Measurements from ENCODE around the gene FAM13A.
A peak's percentile ranks its signal among the peaks of the same experiment; 100 is the strongest.
"Not testable (repeated sequence)": the region's sequence is repeated elsewhere in the genome, so short reads cannot be mapped to it uniquely, and the experiment has no call there.

Gene FAM13A

DNA sequence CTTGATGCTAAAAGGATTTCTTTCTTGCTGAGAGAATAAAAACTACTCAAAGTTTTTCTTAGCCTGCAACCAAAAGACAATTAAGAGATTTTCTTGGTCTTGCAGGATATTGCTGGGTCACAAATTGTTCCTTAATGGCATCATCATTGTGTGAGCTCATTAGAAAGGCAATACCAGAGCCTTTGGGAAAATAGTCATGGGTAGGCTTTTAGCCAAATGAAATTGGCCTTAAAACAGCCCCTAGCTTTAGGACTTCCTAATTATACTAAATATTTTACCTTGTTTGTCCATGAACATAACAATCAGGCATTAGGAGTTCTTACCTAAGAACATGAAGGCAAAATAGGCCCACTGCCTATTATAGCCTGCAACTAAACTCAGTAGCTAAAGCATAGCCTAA is 10.4 kb upstream of the FAM13A start:
- no peak overlapping the region for H3K9ac ChIP-seq (ENCODE audit: low read depth, low read length)
- no peak overlapping the region for H3K27ac ChIP-seq (ENCODE audit: low read length)
- no peak overlapping the region for H3K4me3 ChIP-seq (ENCODE audit: low read length)
- no peaks in the 10 kb centered on the region for H3K36me3 ChIP-seq (ENCODE audit: insufficient read depth, low read depth, low read length)
- H3K9me3 ChIP-seq (ENCODE audit: insufficient read depth, low read depth, low read length) = peaks cover 12% of the 10 kb centered on the region
- no peaks in the 10 kb centered on the region for H3K4me1 ChIP-seq (ENCODE audit: insufficient read depth, low read length)
- no peaks in the 10 kb centered on the region for H3K27me3 ChIP-seq (ENCODE audit: insufficient read depth, low read length)

DNA sequence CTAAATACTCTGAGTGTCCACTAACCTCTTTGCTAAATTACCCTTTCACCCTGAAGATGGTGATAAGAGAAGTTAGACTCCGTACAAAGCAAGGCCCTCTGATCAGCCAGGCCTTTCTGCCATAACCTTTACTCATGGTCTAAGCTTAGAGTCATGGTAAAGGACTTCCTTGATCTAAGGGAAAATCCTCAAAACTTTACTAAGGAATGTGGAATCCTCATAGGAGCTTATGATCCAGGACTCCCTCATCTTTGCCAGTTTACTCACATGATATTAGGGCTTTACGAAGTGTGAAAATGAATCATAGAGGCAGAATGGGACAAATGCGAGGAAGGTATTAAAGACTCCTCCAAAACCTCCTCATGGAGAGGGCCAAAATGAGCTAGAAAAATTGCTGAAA is 7.9 kb upstream of the FAM13A start:
- H3K9me3 ChIP-seq (ENCODE audit: insufficient read depth, low read depth, low read length) = peaks cover 12% of the 10 kb centered on the region
- no peak overlapping the region for H3K9ac ChIP-seq (ENCODE audit: low read depth, low read length)
- no peak overlapping the region for H3K27ac ChIP-seq (ENCODE audit: low read length)
- no peaks in the 10 kb centered on the region for H3K4me1 ChIP-seq (ENCODE audit: insufficient read depth, low read length)
- no peaks in the 10 kb centered on the region for H3K36me3 ChIP-seq (ENCODE audit: insufficient read depth, low read depth, low read length)
- no peaks in the 10 kb centered on the region for H3K27me3 ChIP-seq (ENCODE audit: insufficient read depth, low read length)
- no peak overlapping the region for H3K4me3 ChIP-seq (ENCODE audit: low read length)

DNA sequence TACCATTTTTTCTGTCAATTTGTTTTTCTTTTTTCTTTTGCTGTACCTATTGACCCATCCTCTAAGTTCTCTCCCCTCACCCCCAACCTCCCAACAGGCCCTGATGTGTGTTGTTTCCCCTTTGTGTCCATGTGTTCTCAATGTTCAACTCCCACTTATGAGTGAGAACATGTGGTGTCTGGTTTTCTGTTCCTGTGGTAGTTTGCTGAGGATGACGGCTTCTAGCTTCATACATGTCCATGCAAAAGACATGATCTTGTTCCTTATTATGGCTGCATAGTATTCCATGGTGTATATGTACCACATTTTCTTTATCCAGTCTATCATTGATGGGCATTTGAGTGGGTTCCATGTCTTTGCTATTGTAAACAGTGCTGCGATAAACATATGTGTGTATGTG is 859 bp upstream of the FAM13A start:
- H3K27me3 ChIP-seq (ENCODE audit: insufficient read depth, low read length); H3K9me3 ChIP-seq (ENCODE audit: insufficient read depth, low read depth, low read length); H3K27ac ChIP-seq (ENCODE audit: low read length); H3K4me3 ChIP-seq (ENCODE audit: low read length); H3K9ac ChIP-seq (ENCODE audit: low read depth, low read length); H3K36me3 ChIP-seq (ENCODE audit: insufficient read depth, low read depth, low read length): not testable (repeated sequence)
- peaks cover 18% of the 10 kb centered on the region for H3K4me1 ChIP-seq (ENCODE audit: insufficient read depth, low read length)

DNA sequence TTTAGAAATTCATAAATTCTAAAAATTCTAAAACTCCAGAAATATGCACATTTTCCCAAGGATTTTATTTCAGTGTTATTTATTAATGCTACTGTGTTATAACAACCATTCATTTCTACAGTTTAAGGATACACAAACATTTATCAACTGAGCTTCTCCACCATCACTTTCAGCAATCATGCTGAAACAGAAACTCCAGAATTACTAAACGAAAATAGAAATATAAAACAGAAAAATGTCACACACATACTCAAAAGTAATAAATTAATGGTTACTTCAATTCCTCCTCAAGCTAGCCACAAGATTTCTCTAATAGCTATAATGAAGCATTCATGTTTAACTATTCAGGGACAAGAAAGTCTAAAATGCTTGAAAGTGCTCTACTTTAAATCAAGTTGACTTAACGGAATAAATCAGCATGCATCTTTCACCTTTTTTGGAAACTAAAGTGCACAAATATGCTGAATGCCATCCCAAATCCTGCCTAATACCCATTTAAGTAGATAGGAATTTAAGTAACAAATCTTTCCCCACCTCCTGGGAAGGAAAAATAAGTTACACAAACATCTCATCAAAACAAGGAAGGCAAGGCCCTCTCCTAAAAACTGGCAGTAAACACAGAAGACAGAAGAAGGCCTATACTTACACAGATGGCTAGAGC is 563 bp downstream of the FAM13A start:
- H3K27ac ChIP-seq (ENCODE audit: low read length) = peak overlapping the region; percentile 67
- H3K27me3 ChIP-seq (ENCODE audit: insufficient read depth, low read length) = no peaks in the 10 kb centered on the region
- H3K9ac ChIP-seq (ENCODE audit: low read depth, low read length) = peak overlapping the region; percentile 83
- H3K4me1 ChIP-seq (ENCODE audit: insufficient read depth, low read length) = peaks cover 21% of the 10 kb centered on the region
- H3K9me3 ChIP-seq (ENCODE audit: insufficient read depth, low read depth, low read length) = no peaks in the 10 kb centered on the region
- no peaks in the 10 kb centered on the region for H3K36me3 ChIP-seq (ENCODE audit: insufficient read depth, low read depth, low read length)
- H3K4me3 ChIP-seq (ENCODE audit: low read length) = peak overlapping the region; percentile 83

DNA sequence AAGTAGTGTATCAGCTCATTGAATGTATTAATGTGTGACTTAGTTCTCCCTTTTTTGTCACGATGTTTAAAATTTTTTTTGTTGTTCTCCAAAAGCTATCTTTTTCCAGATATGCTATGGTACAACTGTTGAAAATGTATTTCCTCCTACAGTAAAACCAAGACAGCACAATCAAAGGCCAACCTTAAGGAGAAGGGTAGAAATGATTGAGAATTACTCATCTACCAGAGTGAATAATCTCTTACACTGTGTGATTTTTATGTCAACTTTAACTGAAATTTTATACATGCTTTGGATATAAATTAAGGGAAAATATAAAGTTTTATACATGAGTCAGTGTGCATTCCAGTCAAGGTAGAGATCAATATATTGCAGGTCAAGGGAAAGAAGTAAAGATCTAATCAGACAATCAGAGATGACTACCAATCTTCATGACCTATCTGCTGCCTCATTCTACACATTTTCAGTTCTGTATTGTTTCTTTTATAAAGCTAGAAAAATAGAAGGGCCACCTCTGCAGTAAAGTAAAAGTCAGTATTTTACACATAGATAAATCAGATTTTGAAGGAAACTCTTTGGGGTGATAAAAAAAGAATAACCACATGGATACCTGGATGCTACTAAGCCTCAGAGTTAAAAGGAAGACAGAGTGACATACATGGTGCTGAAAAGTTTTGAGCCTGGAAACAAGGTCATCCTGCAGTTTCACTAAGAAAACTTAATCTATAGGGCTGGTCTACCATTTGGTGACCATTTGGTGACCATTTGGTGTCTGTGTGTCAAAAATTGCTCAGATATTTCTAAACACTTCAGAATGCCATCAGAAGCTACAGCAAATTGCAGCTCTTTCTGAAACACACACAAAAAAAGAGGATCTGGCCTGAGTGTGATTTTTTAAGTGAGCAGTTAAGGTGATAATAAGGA is 1.6 kb downstream of the FAM13A start:
- Histone ChIP-seq H3K9me3 (ENCODE audit: insufficient read depth, low read depth, low read length) (no peaks in the 10 kb centered on the region), H3K27me3 (ENCODE audit: insufficient read depth, low read length) (no peaks in the 10 kb centered on the region), H3K4me3 (ENCODE audit: low read length) (peak overlapping the region; percentile 83), H3K36me3 (ENCODE audit: insufficient read depth, low read depth, low read length) (no peaks in the 10 kb centered on the region), H3K9ac (ENCODE audit: low read depth, low read length) (peak overlapping the region; percentile 83; the same call in 1 of the 2 replicates), H3K4me1 (ENCODE audit: insufficient read depth, low read length) (peaks cover 21% of the 10 kb centered on the region), H3K27ac (ENCODE audit: low read length) (no peak overlapping the region)

DNA sequence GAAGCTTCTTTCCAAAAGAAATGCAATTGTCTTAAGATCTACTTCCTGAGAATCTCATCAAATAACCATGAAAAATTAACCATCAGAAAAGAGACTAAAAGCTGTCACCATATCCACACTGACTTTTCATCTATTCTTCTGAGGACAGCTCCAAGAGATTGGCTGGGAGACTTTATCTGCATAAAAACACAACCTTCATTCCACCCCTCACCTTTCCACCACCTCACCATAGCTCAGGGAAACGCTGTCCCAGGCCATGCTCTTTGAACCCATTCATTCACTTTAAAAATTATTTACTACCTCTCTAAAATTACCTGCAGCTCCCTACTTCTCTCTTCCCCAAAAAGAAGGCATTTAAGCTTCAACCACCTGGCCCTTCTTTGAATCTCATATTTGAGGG is 2.4 kb downstream of the FAM13A start:
- Histone ChIP-seq H3K36me3 (ENCODE audit: insufficient read depth, low read depth, low read length) (no peaks in the 10 kb centered on the region), H3K27ac (ENCODE audit: low read length) (no peak overlapping the region), H3K9ac (ENCODE audit: low read depth, low read length) (peak overlapping the region; percentile 83; the same call in 1 of the 2 replicates), H3K27me3 (ENCODE audit: insufficient read depth, low read length) (no peaks in the 10 kb centered on the region), H3K4me1 (ENCODE audit: insufficient read depth, low read length) (peaks cover 21% of the 10 kb centered on the region), H3K9me3 (ENCODE audit: insufficient read depth, low read depth, low read length) (no peaks in the 10 kb centered on the region), H3K4me3 (ENCODE audit: low read length) (peak overlapping the region; percentile 83)

DNA sequence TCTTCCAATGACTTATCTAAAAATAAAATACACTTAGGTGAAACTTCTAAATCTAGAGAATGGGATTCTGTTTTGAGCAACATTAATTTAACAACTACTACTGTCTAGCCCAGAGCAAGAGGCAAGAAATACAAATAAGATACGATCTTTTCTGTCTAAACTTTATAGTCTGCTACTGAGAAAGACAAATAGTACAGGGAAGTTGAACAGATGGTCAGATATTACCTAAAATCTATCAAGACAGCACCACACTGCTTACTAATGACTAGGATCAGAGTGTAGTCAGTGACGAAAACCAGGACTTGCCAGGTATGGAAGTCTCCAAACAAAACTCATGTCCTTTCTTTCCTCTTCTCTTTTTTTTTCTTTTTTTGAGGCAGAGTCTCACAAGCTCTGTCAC is 7.1 kb downstream of the FAM13A start:
- no peak overlapping the region for H3K9ac ChIP-seq (ENCODE audit: low read depth, low read length)
- H3K27me3 ChIP-seq (ENCODE audit: insufficient read depth, low read length) = no peaks in the 10 kb centered on the region
- H3K4me3 ChIP-seq (ENCODE audit: low read length) = no peak overlapping the region
- H3K4me1 ChIP-seq (ENCODE audit: insufficient read depth, low read length) = peaks cover 18% of the 10 kb centered on the region
- H3K27ac ChIP-seq (ENCODE audit: low read length) = no peak overlapping the region
- H3K9me3 ChIP-seq (ENCODE audit: insufficient read depth, low read depth, low read length) = no peaks in the 10 kb centered on the region
- H3K36me3 ChIP-seq (ENCODE audit: insufficient read depth, low read depth, low read length) = no peaks in the 10 kb centered on the region

DNA sequence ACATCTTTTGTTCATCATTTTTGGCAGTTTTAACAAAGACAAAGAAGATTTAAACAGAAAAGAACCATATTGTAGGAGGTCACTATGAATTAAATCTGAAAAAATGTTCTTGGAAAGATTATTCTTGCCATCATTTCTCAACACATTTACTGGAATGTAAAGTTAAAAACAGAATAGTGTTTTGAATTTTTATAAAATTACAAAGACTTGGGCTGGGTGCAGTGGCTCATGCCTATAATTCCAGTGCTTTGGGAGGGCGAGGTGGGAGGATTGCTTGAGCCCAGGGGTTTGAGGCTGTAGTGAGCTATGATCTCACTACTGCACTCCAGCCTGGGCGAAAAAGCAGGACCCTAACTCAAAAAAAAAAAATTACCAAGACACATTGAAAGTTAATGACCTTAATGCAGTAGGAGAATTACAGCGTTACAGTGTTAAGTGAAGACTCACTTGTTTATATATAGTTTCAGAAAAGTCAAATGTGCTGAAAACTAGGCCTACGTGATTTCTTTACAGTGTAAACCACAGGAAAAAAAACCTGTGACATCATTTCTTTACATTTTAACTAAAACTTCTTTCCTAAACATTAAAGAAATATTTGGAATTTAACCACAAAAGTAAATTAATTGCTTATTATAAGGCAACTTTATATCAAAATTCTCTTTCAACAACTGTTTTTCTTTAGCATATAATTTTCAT is 7.9 kb downstream of the FAM13A start:
- H3K27ac ChIP-seq (ENCODE audit: low read length) = no peak overlapping the region
- no peaks in the 10 kb centered on the region for H3K9me3 ChIP-seq (ENCODE audit: insufficient read depth, low read depth, low read length)
- H3K4me3 ChIP-seq (ENCODE audit: low read length) = no peak overlapping the region
- peaks cover 10% of the 10 kb centered on the region for H3K4me1 ChIP-seq (ENCODE audit: insufficient read depth, low read length)
- no peak overlapping the region for H3K9ac ChIP-seq (ENCODE audit: low read depth, low read length)
- no peaks in the 10 kb centered on the region for H3K27me3 ChIP-seq (ENCODE audit: insufficient read depth, low read length)
- no peaks in the 10 kb centered on the region for H3K36me3 ChIP-seq (ENCODE audit: insufficient read depth, low read depth, low read length)

DNA sequence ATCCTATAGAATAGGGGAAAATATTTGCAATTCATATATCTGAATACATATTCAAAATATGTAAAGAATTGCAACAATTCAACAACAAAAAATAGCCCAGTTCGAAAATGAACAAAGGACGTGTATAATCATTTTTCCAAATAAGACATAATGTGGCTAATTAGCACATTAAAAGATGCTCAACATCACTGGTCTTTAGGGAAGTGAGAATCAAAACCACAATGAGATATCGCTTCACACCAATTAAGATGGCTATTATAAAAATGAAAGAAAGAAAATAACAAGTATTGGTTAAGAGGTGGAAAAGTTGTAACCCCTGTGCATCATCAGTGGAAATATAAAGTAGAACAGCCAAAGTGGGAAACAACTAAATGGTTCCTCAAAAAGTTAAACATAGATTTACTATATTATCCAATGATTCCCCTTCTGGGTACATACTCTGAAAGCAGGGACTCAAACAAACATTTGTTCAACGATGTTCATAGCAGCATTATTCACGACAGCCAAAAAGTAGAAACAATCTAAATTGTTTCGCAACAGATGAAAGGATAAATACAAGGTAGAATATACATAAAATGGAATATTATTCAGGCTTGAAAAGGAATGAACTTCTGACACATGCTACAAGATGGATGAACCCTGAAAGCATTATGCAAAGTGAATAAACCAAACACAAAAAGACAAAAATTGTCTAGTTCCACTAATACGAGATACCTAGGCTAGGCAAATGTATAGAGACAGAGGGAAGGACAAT is 12.7 kb downstream of the FAM13A start:
- Histone ChIP-seq H3K27ac (ENCODE audit: low read length) (no peak overlapping the region), H3K27me3 (ENCODE audit: insufficient read depth, low read length) (no peaks in the 10 kb centered on the region), H3K9ac (ENCODE audit: low read depth, low read length) (no peak overlapping the region), H3K9me3 (ENCODE audit: insufficient read depth, low read depth, low read length) (no peaks in the 10 kb centered on the region), H3K36me3 (ENCODE audit: insufficient read depth, low read depth, low read length) (no peaks in the 10 kb centered on the region), H3K4me3 (ENCODE audit: low read length) (no peak overlapping the region), H3K4me1 (ENCODE audit: insufficient read depth, low read length) (no peaks in the 10 kb centered on the region)

DNA sequence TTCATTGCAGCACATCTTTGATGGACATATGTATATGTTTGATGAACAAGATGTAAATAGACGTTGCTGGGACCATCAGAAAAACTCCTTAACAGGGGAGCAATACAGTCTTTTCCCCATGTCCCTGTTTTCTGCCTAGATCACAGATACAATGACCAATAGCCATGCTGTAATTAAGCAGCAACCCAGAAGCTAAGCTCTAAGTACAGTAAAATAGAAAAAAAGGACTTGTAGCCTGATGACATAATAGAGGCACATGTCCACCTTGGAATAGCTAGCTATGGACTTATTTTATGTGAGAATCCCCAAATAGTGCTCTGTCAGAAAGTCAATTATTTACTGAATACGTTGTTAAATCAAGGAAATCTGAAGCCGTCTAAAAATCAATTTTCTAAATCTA is 14.9 kb downstream of the FAM13A start:
- Histone ChIP-seq H3K4me3 (ENCODE audit: low read length) (no peak overlapping the region), H3K9me3 (ENCODE audit: insufficient read depth, low read depth, low read length) (peaks cover 6% of the 10 kb centered on the region), H3K27ac (ENCODE audit: low read length) (no peak overlapping the region), H3K9ac (ENCODE audit: low read depth, low read length) (no peak overlapping the region), H3K4me1 (ENCODE audit: insufficient read depth, low read length) (no peaks in the 10 kb centered on the region), H3K27me3 (ENCODE audit: insufficient read depth, low read length) (no peaks in the 10 kb centered on the region), H3K36me3 (ENCODE audit: insufficient read depth, low read depth, low read length) (no peaks in the 10 kb centered on the region)

DNA sequence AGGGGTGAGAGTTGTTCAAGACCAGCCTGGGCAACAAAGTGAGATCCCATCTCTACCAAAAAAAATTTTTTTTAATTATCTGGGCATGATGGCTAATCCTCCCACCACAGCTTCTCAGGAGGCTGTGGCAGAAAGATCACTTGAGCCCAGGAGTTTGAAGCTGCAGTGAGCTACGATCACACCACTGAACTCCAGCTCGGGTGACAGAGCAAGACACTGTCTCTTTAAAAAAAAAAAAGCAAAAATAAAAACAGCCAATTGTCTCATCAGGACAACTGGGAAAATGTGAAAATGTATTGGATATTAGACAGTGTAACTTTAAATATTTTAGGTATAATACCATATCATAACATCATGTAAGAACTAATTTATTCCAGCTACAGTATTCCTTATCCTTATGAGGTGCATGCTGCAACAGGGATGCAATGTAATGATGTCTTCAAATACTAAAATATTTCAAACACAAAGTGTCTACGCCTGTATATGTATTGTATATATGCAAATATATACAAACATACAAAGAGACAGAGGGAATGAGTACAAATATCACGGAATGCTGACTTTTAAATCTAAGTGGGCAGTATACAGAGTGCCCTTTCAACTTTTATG is 17.2 kb downstream of the FAM13A start:
- H3K27me3 ChIP-seq (ENCODE audit: insufficient read depth, low read length) = no peaks in the 10 kb centered on the region
- no peak overlapping the region for H3K27ac ChIP-seq (ENCODE audit: low read length)
- no peaks in the 10 kb centered on the region for H3K4me1 ChIP-seq (ENCODE audit: insufficient read depth, low read length)
- H3K9ac ChIP-seq (ENCODE audit: low read depth, low read length) = no peak overlapping the region
- no peaks in the 10 kb centered on the region; the same call in 1 of the 2 replicates for H3K36me3 ChIP-seq (ENCODE audit: insufficient read depth, low read depth, low read length)
- peaks cover 18% of the 10 kb centered on the region for H3K9me3 ChIP-seq (ENCODE audit: insufficient read depth, low read depth, low read length)
- H3K4me3 ChIP-seq (ENCODE audit: low read length) = no peak overlapping the region

All from iPS-20b (cell line).